Astrocyte (in vitro differentiated cells and primary cell): Measurements from ENCODE around the gene TSPEAR. TPM values are rescaled to one million over a fixed set of nuclear protein-coding genes. Genes with fewer than 3 reads are reported as not detected.

Experiments
- DNase-seq: peaks from one replicate; pipeline ENCODE4 v3.0.0-alpha.2; 2010; ENCODE audit warnings: low read depth
- FAIRE-seq: peaks from 2 replicates; lab custom pipeline; 2011; peaks lifted over from hg19 to GRCh38; lab: Jason Lieb, UNC
- H2AFZ ChIP-seq: 2 replicates; pipeline ENCODE4 v1.6.0; 2012; ENCODE audit warnings: low read depth, low read length, inconsistent platforms
- H3K27ac ChIP-seq: 2 replicates; pipeline ENCODE4 v1.5.1; 2011; ENCODE audit warnings: low read depth, low read length, inconsistent platforms
- H3K27me3 ChIP-seq: 2 replicates; pipeline ENCODE4 v1.6.0; 2011; ENCODE audit warnings: low read length, inconsistent platforms; ENCODE audit not compliant: insufficient read depth
- H3K36me3 ChIP-seq: 2 replicates; pipeline ENCODE4 v1.5.1; 2011; ENCODE audit warnings: low read length, inconsistent platforms; ENCODE audit not compliant: insufficient read depth
- H3K4me1 ChIP-seq: 2 replicates; pipeline ENCODE4 v1.5.1; 2011; ENCODE audit warnings: low read length, inconsistent platforms; ENCODE audit not compliant: insufficient read depth
- H3K4me2 ChIP-seq: 2 replicates; pipeline ENCODE4 v1.6.0; 2012; ENCODE audit warnings: low read length, inconsistent platforms
- H3K4me3 ChIP-seq: 2 replicates; pipeline ENCODE4 v1.5.1; 2011; ENCODE audit warnings: low read depth, mild to moderate bottlenecking, low read length, inconsistent platforms; ENCODE audit not compliant: insufficient read depth
- H3K79me2 ChIP-seq: 2 replicates; pipeline ENCODE4 v1.6.0; 2012; ENCODE audit warnings: mild to moderate bottlenecking, low read length, inconsistent platforms; ENCODE audit not compliant: insufficient read depth
- H3K9ac ChIP-seq: 2 replicates; pipeline ENCODE4 v1.6.0; 2012; ENCODE audit warnings: mild to moderate bottlenecking, low read length, inconsistent platforms
- H3K9me3 ChIP-seq: 2 replicates; pipeline ENCODE4 v1.5.1; 2012; ENCODE audit warnings: low read depth, mild to moderate bottlenecking, low read length, inconsistent platforms; ENCODE audit not compliant: insufficient read depth
- H4K20me1 ChIP-seq: 2 replicates; pipeline ENCODE4 v1.6.0; 2012; ENCODE audit warnings: low read length, inconsistent platforms; ENCODE audit not compliant: insufficient read depth
- H3K27ac Mint-ChIP-seq: one replicate; pipeline ENCODE4 v1.8.0; 2021; ENCODE audit warnings: mild to moderate bottlenecking, mixed read lengths; ENCODE audit not compliant: unreplicated experiment
- H3K27me3 Mint-ChIP-seq: one replicate; pipeline ENCODE4 v1.8.0; 2021; ENCODE audit warnings: low read depth, mixed read lengths; ENCODE audit not compliant: unreplicated experiment
- H3K36me3 Mint-ChIP-seq: one replicate; pipeline ENCODE4 v1.8.0; 2021; ENCODE audit warnings: low read depth, mixed read lengths; ENCODE audit not compliant: unreplicated experiment
- H3K4me1 Mint-ChIP-seq: one replicate; pipeline ENCODE4 v1.8.0; 2021; ENCODE audit warnings: low read depth, mixed read lengths; ENCODE audit not compliant: unreplicated experiment
- H3K4me3 Mint-ChIP-seq: one replicate; pipeline ENCODE4 v1.8.0; 2021; ENCODE audit warnings: mild to moderate bottlenecking, moderate library complexity, mixed read lengths; ENCODE audit not compliant: unreplicated experiment
- H3K9me3 Mint-ChIP-seq: one replicate; pipeline ENCODE4 v1.8.0; 2021; ENCODE audit warnings: mild to moderate bottlenecking, mixed read lengths; ENCODE audit not compliant: unreplicated experiment
- EZH2 ChIP-seq: IDR thresholded peaks from 2 replicates; pipeline ENCODE4 v1.6.1; 2012; ENCODE audit warnings: mild to moderate bottlenecking, low read length, inconsistent platforms; ENCODE audit not compliant: insufficient read depth
- total RNA-seq: library from RNA; stranded (reverse); gene quantifications from 2 replicates; pipeline ENCODE4 v1.2.1, GENCODE V29; 2021
- TF ChIP-seq, protein P1 (sequence below): IDR thresholded peaks from 2 replicates; pipeline ENCODE4 v1.5.1; 2011; ENCODE audit warnings: low read depth, mild to moderate bottlenecking, inconsistent platforms, low read length, moderate library complexity; ENCODE audit not compliant: insufficient read depth

The TSPEAR gene
- total RNA-seq, 1 donor from 2014 or later: not detected

DNA sequence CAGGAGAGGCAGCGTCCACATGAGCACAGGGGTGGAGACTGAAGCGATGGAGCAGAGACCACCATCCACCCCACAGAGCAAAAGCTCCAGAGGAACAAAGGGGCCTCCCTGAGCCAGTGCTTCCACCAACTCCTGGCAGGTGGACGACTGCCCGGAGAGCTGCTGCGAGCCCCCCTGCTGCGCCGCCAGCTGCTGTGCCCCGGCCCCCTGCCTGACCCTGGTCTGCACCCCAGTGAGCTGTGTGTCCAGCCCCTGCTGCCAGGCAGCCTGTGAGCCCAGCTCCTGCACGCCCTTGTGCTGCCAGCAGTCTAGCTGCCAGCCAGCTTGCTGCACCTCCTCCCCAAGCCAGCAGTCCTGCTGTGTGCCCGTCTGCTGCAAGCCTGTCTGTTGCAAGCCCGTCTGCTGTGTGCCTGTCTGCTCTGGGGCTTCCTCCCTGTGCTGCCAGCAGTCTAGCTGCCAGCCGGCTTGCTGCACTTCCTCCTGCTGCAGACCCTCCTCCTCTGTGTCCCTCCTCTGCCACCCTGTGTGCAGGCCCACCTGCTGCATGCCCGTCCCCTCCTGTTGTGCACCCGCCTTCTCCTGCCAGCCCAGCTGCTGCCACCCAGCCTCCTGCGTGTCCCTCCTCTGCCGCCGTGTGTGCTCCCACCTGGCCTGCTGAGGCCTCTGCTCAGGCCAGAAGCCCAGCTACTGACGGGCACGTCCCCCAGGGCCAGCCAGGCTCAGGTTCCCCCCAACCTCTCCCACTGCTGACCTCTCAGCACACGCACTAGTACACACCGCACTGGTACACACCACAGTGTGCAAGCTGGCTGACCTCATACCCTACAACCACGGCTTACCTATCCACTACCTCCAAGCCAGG lies 9.0 kb downstream of the TSPEAR start:
- H3K4me3 ChIP-seq: no peak overlapping the region
- H3K9ac ChIP-seq: no peak overlapping the region
- H3K27me3 ChIP-seq: peaks cover 29% of the 10 kb centered on the region
- Mint-ChIP-seq H3K4me3 (no peak overlapping the region), H3K36me3 (no peaks in the 10 kb centered on the region), H3K27ac (no peak overlapping the region), H3K4me1 (peaks cover 8% of the 10 kb centered on the region), H3K9me3 (peaks cover 13% of the 10 kb centered on the region), H3K27me3 (peaks cover 79% of the 10 kb centered on the region)
- H3K9me3 ChIP-seq: no peaks in the 10 kb centered on the region
- H3K4me1 ChIP-seq: no peaks in the 10 kb centered on the region
- FAIRE-seq (no peak), DNase-seq (no peak)
- H3K27ac ChIP-seq: no peak overlapping the region
- H2AFZ ChIP-seq: no peak overlapping the region
- H4K20me1 ChIP-seq: no peaks in the 10 kb centered on the region
- no peaks in the 10 kb centered on the region for H3K79me2 ChIP-seq
- H3K36me3 ChIP-seq: no peaks in the 10 kb centered on the region
- no peak overlapping the region for H3K4me2 ChIP-seq
- TF ChIP-seq, protein P1, sequence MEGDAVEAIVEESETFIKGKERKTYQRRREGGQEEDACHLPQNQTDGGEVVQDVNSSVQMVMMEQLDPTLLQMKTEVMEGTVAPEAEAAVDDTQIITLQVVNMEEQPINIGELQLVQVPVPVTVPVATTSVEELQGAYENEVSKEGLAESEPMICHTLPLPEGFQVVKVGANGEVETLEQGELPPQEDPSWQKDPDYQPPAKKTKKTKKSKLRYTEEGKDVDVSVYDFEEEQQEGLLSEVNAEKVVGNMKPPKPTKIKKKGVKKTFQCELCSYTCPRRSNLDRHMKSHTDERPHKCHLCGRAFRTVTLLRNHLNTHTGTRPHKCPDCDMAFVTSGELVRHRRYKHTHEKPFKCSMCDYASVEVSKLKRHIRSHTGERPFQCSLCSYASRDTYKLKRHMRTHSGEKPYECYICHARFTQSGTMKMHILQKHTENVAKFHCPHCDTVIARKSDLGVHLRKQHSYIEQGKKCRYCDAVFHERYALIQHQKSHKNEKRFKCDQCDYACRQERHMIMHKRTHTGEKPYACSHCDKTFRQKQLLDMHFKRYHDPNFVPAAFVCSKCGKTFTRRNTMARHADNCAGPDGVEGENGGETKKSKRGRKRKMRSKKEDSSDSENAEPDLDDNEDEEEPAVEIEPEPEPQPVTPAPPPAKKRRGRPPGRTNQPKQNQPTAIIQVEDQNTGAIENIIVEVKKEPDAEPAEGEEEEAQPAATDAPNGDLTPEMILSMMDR: no peak
- TF ChIP-seq EZH2: no peak

DNA sequence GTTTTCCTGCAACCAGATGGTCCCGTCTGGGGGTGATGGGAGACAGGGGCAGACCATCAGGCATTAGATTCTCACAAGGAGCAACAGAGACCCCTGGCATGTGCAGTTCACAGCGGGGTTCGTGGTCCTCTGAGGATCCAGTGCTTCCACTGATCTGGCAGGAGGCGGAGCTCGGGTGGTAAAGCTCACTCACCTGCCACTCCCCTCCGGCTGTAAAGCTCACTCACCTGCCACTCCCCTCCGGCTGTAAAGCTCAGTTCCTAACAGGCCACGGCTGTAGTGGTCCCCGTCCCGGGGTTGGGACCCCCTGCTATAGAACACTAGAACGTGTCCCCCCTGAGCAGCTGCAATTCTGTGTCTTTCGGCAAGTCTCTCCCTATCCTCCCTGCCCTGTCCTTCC lies 9.8 kb downstream of the TSPEAR start:
- TF ChIP-seq, protein P1: no peak
- TF ChIP-seq EZH2: no peak
- no peak overlapping the region for H2AFZ ChIP-seq
- H3K9me3 Mint-ChIP-seq: peaks cover 13% of the 10 kb centered on the region
- H4K20me1 ChIP-seq: no peaks in the 10 kb centered on the region
- no peaks in the 10 kb centered on the region for H3K36me3 ChIP-seq
- H3K27me3 ChIP-seq: peaks cover 29% of the 10 kb centered on the region
- no peaks in the 10 kb centered on the region for H3K36me3 Mint-ChIP-seq
- H3K9ac ChIP-seq: no peak overlapping the region
- no peaks in the 10 kb centered on the region for H3K79me2 ChIP-seq
- H3K27ac Mint-ChIP-seq: no peak overlapping the region
- FAIRE-seq: no peak
- H3K4me1 Mint-ChIP-seq: peaks cover 8% of the 10 kb centered on the region
- H3K4me2 ChIP-seq: no peak overlapping the region
- no peak overlapping the region for H3K4me3 ChIP-seq
- H3K27ac ChIP-seq: no peak overlapping the region
- no peaks in the 10 kb centered on the region for H3K9me3 ChIP-seq
- DNase-seq: no peak
- H3K4me3 Mint-ChIP-seq: no peak overlapping the region
- H3K27me3 Mint-ChIP-seq: peaks cover 75% of the 10 kb centered on the region
- no peaks in the 10 kb centered on the region for H3K4me1 ChIP-seq

- H2AFZ ChIP-seq: no peak overlapping the region
- no peaks in the 10 kb centered on the region for H3K4me1 ChIP-seq
- H3K4me3 ChIP-seq: no peak overlapping the region
- H3K36me3 Mint-ChIP-seq: no peaks in the 10 kb centered on the region
- no peak overlapping the region for H3K27ac ChIP-seq
- peak overlapping the region; percentile 41 for H3K27ac Mint-ChIP-seq
- H3K4me1 Mint-ChIP-seq: peaks cover 8% of the 10 kb centered on the region
- no peaks in the 10 kb centered on the region for H3K9me3 ChIP-seq
- H3K36me3 ChIP-seq: no peaks in the 10 kb centered on the region
- H3K27me3 ChIP-seq: peaks cover 26% of the 10 kb centered on the region
- H3K4me2 ChIP-seq: no peak overlapping the region
- TF ChIP-seq, protein P1: no peak
- no peak for TF ChIP-seq EZH2
- H3K4me3 Mint-ChIP-seq: no peak overlapping the region
- H3K9ac ChIP-seq: no peak overlapping the region
- DNase-seq (no peak), FAIRE-seq (no peak)
- no peaks in the 10 kb centered on the region for H4K20me1 ChIP-seq
- H3K27me3 Mint-ChIP-seq: peaks cover 71% of the 10 kb centered on the region
- no peaks in the 10 kb centered on the region for H3K79me2 ChIP-seq
- H3K9me3 Mint-ChIP-seq: peaks cover 11% of the 10 kb centered on the region
Observed at GRCh38 chr21:44701023-44701400, 10.4 kb downstream of the TSPEAR start.
